Glutamatergic neuron (in vitro differentiated cells): Measurements from ENCODE around the gene BCO1. TPM values are rescaled to one million over a fixed set of nuclear protein-coding genes. Genes with fewer than 3 reads are reported as not detected.

Source experiments
- DNase-seq: peaks from one replicate; pipeline ENCODE4 v3.0.0; 2022
- H3K27ac Mint-ChIP-seq: one replicate; pipeline ENCODE4 v1.8.0; 2020; ENCODE audit warnings: mild to moderate bottlenecking, mixed read lengths, inconsistent platforms; ENCODE audit not compliant: unreplicated experiment
- H3K27me3 Mint-ChIP-seq: one replicate; pipeline ENCODE4 v1.8.0; 2020; ENCODE audit warnings: mild to moderate bottlenecking, moderate library complexity, mixed read lengths, inconsistent platforms; ENCODE audit not compliant: unreplicated experiment
- H3K36me3 Mint-ChIP-seq: one replicate; pipeline ENCODE4 v1.8.0; 2020; ENCODE audit warnings: mild to moderate bottlenecking, mixed read lengths, inconsistent platforms; ENCODE audit not compliant: unreplicated experiment
- H3K4me1 Mint-ChIP-seq: one replicate; pipeline ENCODE4 v1.8.0; 2020; ENCODE audit warnings: mild to moderate bottlenecking, low read depth, mixed read lengths, inconsistent platforms; ENCODE audit not compliant: unreplicated experiment
- H3K4me3 Mint-ChIP-seq: one replicate; pipeline ENCODE4 v1.8.0; 2020; ENCODE audit warnings: mild to moderate bottlenecking, mixed read lengths, inconsistent platforms; ENCODE audit not compliant: unreplicated experiment
- H3K9me3 Mint-ChIP-seq: one replicate; pipeline ENCODE4 v1.8.0; 2020; ENCODE audit warnings: mild to moderate bottlenecking, moderate library complexity, mixed read lengths, inconsistent platforms; ENCODE audit not compliant: unreplicated experiment
- total RNA-seq: library from RNA; stranded (reverse); fragmentation: NEBNext Ultra II Directional; extraction: Animal tissue kit (Norgen Biotek cat#: 25700); gene quantifications from one replicate; pipeline ENCODE4 v1.2.1, GENCODE V29; 2021; ENCODE audit not compliant: unreplicated experiment
- TF ChIP-seq, protein P1 (sequence below): fragments of 200-600 bp; sonication (generic); IDR thresholded peaks from one replicate; pipeline ENCODE4 v1.5.0; 2021; ENCODE audit not compliant: partially characterized antibody, unreplicated experiment

Gene BCO1
- total RNA-seq, 1 donor from 2014 or later = not detected

DNA sequence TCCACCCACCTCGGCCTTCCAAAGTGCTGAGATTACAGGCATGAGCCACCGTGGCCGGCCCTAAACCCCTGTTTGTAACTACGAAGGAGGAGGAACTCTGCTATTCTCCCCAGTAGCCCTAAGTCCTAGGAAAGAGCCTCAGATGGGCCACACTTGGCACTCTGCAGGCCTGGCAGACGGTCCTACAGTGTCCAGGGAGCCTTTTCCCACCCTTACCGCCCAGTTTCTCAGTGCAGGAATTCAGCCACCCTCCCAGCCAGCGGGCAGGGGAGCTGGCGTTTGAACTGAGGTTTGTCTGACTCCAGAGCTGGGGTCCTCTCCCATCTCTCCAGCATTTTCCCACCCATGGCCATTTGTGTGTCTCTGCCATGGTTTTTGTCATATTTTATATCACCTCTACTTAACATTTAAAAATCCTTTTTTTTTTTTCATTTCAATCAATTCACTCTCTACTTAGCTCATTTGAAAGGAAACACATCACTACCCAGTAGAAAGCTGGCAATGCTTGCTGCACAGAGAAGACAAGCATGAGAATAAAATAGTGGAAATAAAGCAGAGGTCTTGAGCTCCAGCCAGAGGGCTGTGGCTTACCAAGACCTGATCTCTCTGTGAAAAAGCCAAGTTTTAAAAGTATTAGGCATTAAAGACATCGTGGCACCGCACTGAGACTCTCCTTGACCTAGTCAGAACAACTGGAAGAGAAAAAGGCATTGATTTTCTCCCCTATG lies 34.9 kb downstream of the BCO1 start:
- H3K9me3 Mint-ChIP-seq = no peaks in the 10 kb centered on the region
- H3K4me3 Mint-ChIP-seq = no peak overlapping the region
- H3K4me1 Mint-ChIP-seq = no peaks in the 10 kb centered on the region
- H3K27me3 Mint-ChIP-seq = peaks cover 2% of the 10 kb centered on the region
- no peak overlapping the region for H3K27ac Mint-ChIP-seq
- TF ChIP-seq, protein P1, sequence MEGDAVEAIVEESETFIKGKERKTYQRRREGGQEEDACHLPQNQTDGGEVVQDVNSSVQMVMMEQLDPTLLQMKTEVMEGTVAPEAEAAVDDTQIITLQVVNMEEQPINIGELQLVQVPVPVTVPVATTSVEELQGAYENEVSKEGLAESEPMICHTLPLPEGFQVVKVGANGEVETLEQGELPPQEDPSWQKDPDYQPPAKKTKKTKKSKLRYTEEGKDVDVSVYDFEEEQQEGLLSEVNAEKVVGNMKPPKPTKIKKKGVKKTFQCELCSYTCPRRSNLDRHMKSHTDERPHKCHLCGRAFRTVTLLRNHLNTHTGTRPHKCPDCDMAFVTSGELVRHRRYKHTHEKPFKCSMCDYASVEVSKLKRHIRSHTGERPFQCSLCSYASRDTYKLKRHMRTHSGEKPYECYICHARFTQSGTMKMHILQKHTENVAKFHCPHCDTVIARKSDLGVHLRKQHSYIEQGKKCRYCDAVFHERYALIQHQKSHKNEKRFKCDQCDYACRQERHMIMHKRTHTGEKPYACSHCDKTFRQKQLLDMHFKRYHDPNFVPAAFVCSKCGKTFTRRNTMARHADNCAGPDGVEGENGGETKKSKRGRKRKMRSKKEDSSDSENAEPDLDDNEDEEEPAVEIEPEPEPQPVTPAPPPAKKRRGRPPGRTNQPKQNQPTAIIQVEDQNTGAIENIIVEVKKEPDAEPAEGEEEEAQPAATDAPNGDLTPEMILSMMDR = no peak
- no peak for DNase-seq
- no peaks in the 10 kb centered on the region for H3K36me3 Mint-ChIP-seq

DNA sequence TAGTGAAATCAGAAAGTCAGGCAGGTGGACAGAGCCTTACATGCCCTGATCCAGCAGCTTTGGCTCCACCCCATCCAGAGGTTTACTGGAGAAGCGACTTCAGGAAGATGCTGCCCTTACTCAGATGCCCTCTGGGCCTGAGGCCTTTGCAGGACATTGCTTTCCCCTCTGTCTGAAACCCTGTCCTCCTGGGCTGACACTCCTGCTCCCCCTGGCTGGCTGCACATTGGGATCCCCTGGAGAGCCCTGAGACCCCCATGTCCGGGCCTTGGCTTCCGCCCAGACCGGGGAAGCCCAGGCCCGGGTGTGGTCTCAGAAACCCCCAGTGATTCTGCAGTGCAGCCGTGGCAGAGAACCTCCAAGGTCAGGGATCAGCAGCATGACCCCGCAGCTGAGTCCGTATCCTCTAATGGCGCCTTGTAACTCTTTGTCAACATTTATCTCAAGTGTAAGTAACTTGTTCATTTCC lies 36.6 kb downstream of the BCO1 start:
- H3K4me3 Mint-ChIP-seq = no peak overlapping the region
- no peak overlapping the region for H3K27ac Mint-ChIP-seq
- H3K27me3 Mint-ChIP-seq = peaks cover 2% of the 10 kb centered on the region
- no peaks in the 10 kb centered on the region for H3K4me1 Mint-ChIP-seq
- no peaks in the 10 kb centered on the region for H3K36me3 Mint-ChIP-seq
- DNase-seq = no peak
- TF ChIP-seq, protein P1 = no peak
- H3K9me3 Mint-ChIP-seq = no peaks in the 10 kb centered on the region

DNA sequence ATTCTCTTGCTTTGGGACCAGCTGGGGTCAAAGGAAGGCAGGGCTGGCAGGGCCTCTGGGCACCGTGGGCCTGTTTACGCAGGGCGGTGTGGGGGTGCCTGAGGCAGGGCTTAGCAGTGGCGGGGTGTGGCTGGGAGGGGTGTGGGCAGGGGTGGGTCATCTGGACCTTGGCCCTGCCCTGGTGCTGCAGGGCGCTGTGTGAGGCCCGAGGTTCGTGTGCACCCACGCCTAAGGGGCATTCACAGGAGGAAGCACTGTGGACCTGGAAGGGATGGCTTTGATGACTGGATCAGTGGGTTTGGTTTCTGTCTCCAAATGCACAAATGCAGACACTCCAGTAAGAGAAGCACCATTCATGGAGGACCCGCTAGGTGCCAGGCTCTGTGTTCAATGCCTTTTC lies 37.3 kb downstream of the BCO1 start:
- H3K9me3 Mint-ChIP-seq = no peaks in the 10 kb centered on the region
- H3K36me3 Mint-ChIP-seq = no peaks in the 10 kb centered on the region
- H3K27ac Mint-ChIP-seq = no peak overlapping the region
- no peaks in the 10 kb centered on the region for H3K4me1 Mint-ChIP-seq
- TF ChIP-seq, protein P1 = no peak
- H3K4me3 Mint-ChIP-seq = no peak overlapping the region
- H3K27me3 Mint-ChIP-seq = peaks cover 2% of the 10 kb centered on the region
- no peak for DNase-seq

DNA sequence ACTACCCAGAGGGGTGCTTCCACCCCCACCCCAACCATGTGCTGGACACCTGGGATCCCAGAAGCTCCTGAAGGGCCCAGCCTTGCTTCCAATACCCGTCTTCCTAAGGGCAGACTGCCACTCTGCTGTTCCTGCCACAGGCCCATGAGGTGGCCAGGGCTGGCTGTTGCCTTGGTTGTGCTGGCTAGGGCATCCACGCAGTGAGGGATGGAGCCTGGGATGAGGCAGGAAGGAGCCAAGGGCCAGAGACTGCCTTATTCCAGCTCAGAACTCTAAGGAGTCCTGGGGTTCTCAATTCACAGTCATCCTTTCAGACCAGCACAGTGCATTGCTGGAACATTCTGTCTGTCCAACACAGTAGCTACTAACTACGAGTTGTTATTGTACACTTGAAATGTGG lies 37.8 kb downstream of the BCO1 start:
- H3K9me3 Mint-ChIP-seq = no peaks in the 10 kb centered on the region
- no peaks in the 10 kb centered on the region for H3K36me3 Mint-ChIP-seq
- no peaks in the 10 kb centered on the region for H3K4me1 Mint-ChIP-seq
- H3K27me3 Mint-ChIP-seq = peaks cover 2% of the 10 kb centered on the region
- TF ChIP-seq, protein P1 = no peak
- no peak overlapping the region for H3K27ac Mint-ChIP-seq
- no peak overlapping the region for H3K4me3 Mint-ChIP-seq
- DNase-seq = no peak

DNA sequence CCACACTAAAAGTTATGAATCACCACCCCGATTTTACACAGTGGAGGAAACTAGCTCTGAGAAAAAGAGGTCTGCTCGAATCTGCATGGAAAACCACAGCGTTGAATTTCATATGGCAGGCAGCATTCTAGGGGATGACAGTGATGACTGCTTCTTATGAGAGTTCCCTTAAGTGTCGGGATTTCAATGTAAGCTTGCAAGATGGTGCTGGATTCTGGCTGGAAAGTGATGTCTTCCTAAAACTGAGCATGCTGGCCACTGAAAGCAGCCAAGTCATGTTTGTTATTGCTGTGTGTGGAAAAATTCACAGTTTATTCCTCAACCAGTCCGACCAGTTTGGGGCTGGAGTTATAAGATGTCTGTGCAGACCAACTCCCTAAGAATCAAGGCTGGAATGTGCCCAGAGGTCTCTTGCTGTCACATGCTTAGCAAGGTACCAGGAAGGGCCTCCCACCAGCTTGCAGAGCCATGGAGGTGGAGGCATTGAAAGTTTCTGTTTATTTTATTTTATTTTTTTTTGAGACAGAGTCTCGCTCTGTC lies 39.1 kb downstream of the BCO1 start:
- no peak for DNase-seq

More for the DNA sequence above, 39.1 kb downstream of the BCO1 start:
- Mint-ChIP-seq H3K27ac (no peak overlapping the region), H3K9me3 (no peaks in the 10 kb centered on the region), H3K4me1 (no peaks in the 10 kb centered on the region), H3K36me3 (no peaks in the 10 kb centered on the region), H3K4me3 (no peak overlapping the region), H3K27me3 (no peaks in the 10 kb centered on the region)
- TF ChIP-seq, protein P1 = no peak
